Type B pancreatic cell (in vitro differentiated cells): ENCODE results near the gene ADRA2B. TPM values are rescaled to one million over a fixed set of nuclear protein-coding genes. Genes with fewer than 3 reads are reported as not detected.

Experiments used
- DNase-seq: peaks from one replicate; pipeline ENCODE4 v3.0.0; 2021; ENCODE audit warnings: mixed read lengths; ENCODE audit not compliant: unreplicated experiment; ENCODE audit errors: extremely low spot score
- H3K27ac Mint-ChIP-seq: 2 replicates; pipeline ENCODE4 v1.8.0; 2021; ENCODE audit warnings: mild to moderate bottlenecking, mixed read lengths
- H3K27me3 Mint-ChIP-seq: 2 replicates; pipeline ENCODE4 v1.8.0; 2021; ENCODE audit warnings: mixed read lengths
- H3K36me3 Mint-ChIP-seq: 2 replicates; pipeline ENCODE4 v1.8.0; 2021; ENCODE audit warnings: mixed read lengths
- H3K4me1 Mint-ChIP-seq: one replicate; pipeline ENCODE4 v1.8.0; 2021; ENCODE audit warnings: mixed read lengths; ENCODE audit not compliant: unreplicated experiment
- H3K4me3 Mint-ChIP-seq: 2 replicates; pipeline ENCODE4 v1.8.0; 2021; ENCODE audit warnings: mild to moderate bottlenecking, mixed read lengths
- H3K9me3 Mint-ChIP-seq: 2 replicates; pipeline ENCODE4 v1.8.0; 2021; ENCODE audit warnings: mixed read lengths
- CTCF ChIP-seq: fragments of 200-600 bp; sonication (generic); conservative IDR thresholded peaks from 2 replicates; pipeline ENCODE4 v1.5.0; 2021; ENCODE audit warnings: antibody characterized with exemption, mild to moderate bottlenecking
- total RNA-seq: library from RNA; stranded (reverse); gene quantifications from 2 replicates; pipeline ENCODE4 v1.2.1, GENCODE V29; 2021; ENCODE audit warnings: low replicate concordance

Gene ADRA2B
- total RNA-seq, 1 donor from 2014 or later: 2.4 TPM

GRCh38 chr2:96150791-96151594 lies 34.6 kb upstream of the ADRA2B start:
- Mint-ChIP-seq H3K4me3 (no peak overlapping the region), H3K36me3 (no peaks in the 10 kb centered on the region), H3K27ac (no peak overlapping the region), H3K27me3 (peaks cover 14% of the 10 kb centered on the region), H3K9me3 (no peaks in the 10 kb centered on the region), H3K4me1 (peaks cover 17% of the 10 kb centered on the region)
- DNase-seq: no peak
- TF ChIP-seq CTCF: no peak

- Mint-ChIP-seq H3K27ac (no peak overlapping the region), H3K9me3 (no peaks in the 10 kb centered on the region), H3K27me3 (peaks cover 14% of the 10 kb centered on the region), H3K4me3 (no peak overlapping the region), H3K4me1 (peaks cover 17% of the 10 kb centered on the region), H3K36me3 (no peaks in the 10 kb centered on the region)
- no peak for TF ChIP-seq CTCF
- DNase-seq: no peak
These were observed 33.8 kb upstream of the ADRA2B start for GRCh38 chr2:96150007-96150640.

- no peaks in the 10 kb centered on the region for H3K36me3 Mint-ChIP-seq
- DNase-seq: no peak
- no peak for TF ChIP-seq CTCF
- peak overlapping the region; percentile 32 for H3K27ac Mint-ChIP-seq
- H3K4me1 Mint-ChIP-seq: peaks cover 17% of the 10 kb centered on the region
- no peaks in the 10 kb centered on the region for H3K9me3 Mint-ChIP-seq
- peaks cover 19% of the 10 kb centered on the region for H3K27me3 Mint-ChIP-seq
- H3K4me3 Mint-ChIP-seq: peak overlapping the region; percentile 51
These were observed 32.2 kb upstream of the ADRA2B start for GRCh38 chr2:96148410-96149217.

- no peak for TF ChIP-seq CTCF
- no peak for DNase-seq
These were observed 31.3 kb upstream of the ADRA2B start for GRCh38 chr2:96147593-96148201.

GRCh38 chr2:96146881-96147592 lies 30.7 kb upstream of the ADRA2B start:
- Mint-ChIP-seq H3K9me3 (no peaks in the 10 kb centered on the region), H3K36me3 (no peaks in the 10 kb centered on the region), H3K27ac (peak overlapping the region; percentile 55), H3K27me3 (peaks cover 20% of the 10 kb centered on the region), H3K4me1 (peaks cover 14% of the 10 kb centered on the region), H3K4me3 (peak overlapping the region; percentile 36)
- no peak for TF ChIP-seq CTCF
- DNase-seq: no peak

More at GRCh38 chr2:96147593-96148201, 31.3 kb upstream of the ADRA2B start:
- peaks cover 19% of the 10 kb centered on the region for H3K27me3 Mint-ChIP-seq
- no peaks in the 10 kb centered on the region for H3K36me3 Mint-ChIP-seq
- no peak overlapping the region for H3K4me3 Mint-ChIP-seq
- H3K27ac Mint-ChIP-seq: peak overlapping the region; percentile 32
- H3K4me1 Mint-ChIP-seq: peaks cover 17% of the 10 kb centered on the region
- no peaks in the 10 kb centered on the region for H3K9me3 Mint-ChIP-seq
